Vagina (tissue), 2 donors: ENCODE data around the gene LRFN5. TPM values are rescaled to one million over a fixed set of nuclear protein-coding genes. Genes with fewer than 3 reads are reported as not detected.
A peak's percentile ranks its signal among the peaks of the same experiment; 100 is the strongest.

ENCODE experiments used
- DNase-seq, 2 donors: peaks; one replicate each; pipeline ENCODE4 v3.0.0-alpha.2; 2017; ENCODE audit errors: extremely low spot score in 2 of 2
- H3K27ac ChIP-seq: fragments of 200-600 bp; sonication (generic); one replicate; pipeline ENCODE4 v1.5.1; 2019
- H3K27me3 ChIP-seq: fragments of 200-600 bp; sonication (generic); one replicate; pipeline ENCODE4 v1.5.1; 2019
- H3K36me3 ChIP-seq, 2 donors: fragments of 200-600 bp; sonication (generic); one replicate each; pipeline ENCODE4 v1.5.1; 2017 to 2019
- H3K4me1 ChIP-seq: fragments of 200-600 bp; sonication (generic); one replicate; pipeline ENCODE4 v1.5.1; 2019
- H3K4me3 ChIP-seq, 2 donors: fragments of 200-600 bp; sonication (generic); 1 replicate in 1 of 2; 2 replicates in 1 of 2; pipeline ENCODE4 v1.5.1; 2016 to 2019
- H3K9me3 ChIP-seq: fragments of 200-600 bp; sonication (generic); one replicate; pipeline ENCODE4 v1.5.1; 2019
- POLR2A ChIP-seq, 2 donors: fragments of 450-650 bp; IDR thresholded peaks; one replicate each; pipeline ENCODE4 v1.6.1; 2017; ENCODE audit warnings: antibody characterized with exemption in 2 of 2, mild to moderate bottlenecking in 2 of 2, moderate library complexity in 2 of 2
- POLR2AphosphoS5 ChIP-seq, 2 donors: sonication (generic); formaldehyde crosslinking; IDR thresholded peaks; one replicate each; pipeline ENCODE4 v1.9.0; 2017; ENCODE audit warnings: antibody characterized with exemption in 2 of 2, mild to moderate bottlenecking in 2 of 2, low read depth in 1 of 2; ENCODE audit not compliant: insufficient read depth in 1 of 2
- intact Hi-C: fragments of 100-400 bp; cut with DNase I; formaldehyde crosslinking; loops from one replicate; pipeline ENCODE4 v1.15.1; 2023
- total RNA-seq: library from RNA; depleted of rRNA; stranded (reverse); fragments of >200 nt; gene quantifications from one replicate; pipeline ENCODE4 v1.2.3, GENCODE V29; 2016
- TF ChIP-seq, protein P1 (sequence below), 3 experiments: fragments of 450-650 bp in 2 of 3; fragments of 200-600 bp in 1 of 3; sonication (generic) in 1 of 3; IDR thresholded peaks; one replicate each; pipeline ENCODE4 v1.5.1; 2017 to 2019; ENCODE audit warnings: antibody characterized with exemption in 3 of 3, mild to moderate bottlenecking in 2 of 3, moderate library complexity in 2 of 3

Gene LRFN5
- total RNA-seq, 1 donor from 2014 or later: 197 TPM

DNA sequence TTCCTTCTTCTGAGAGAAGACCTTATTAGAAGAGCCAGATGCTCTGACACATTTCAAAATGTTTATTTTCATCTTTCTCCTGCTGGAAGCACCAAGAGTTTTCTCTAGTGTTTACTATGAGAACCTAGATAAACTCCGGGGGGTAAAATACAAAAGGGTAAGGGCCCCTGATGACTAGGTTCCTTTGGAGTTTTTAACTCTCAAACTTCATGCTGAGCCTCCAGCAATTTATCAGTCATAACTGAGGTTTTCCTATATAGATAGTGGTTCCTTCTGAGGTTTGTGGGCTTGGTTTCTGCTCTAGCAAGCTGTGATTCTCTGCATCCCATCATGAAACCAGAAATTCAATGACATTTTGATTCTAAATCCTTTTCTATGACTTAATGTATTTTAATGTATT lies 210.9 kb downstream of the LRFN5 start:
- no peaks in the 10 kb centered on the region for H3K27me3 ChIP-seq
- H3K4me3 ChIP-seq: no peak overlapping the region
- no peak overlapping the region for H3K27ac ChIP-seq
- no peaks in the 10 kb centered on the region for H3K9me3 ChIP-seq
- H3K36me3 ChIP-seq: no peaks in the 10 kb centered on the region
- no peak for DNase-seq
- no peaks in the 10 kb centered on the region for H3K4me1 ChIP-seq
- intact Hi-C loops: no loop called here
- no peak for TF ChIP-seq POLR2AphosphoS5 (IDR thresholded peaks at IDR 0.05; ENCODE audit: insufficient read depth in 1 of 2, low read depth in 1 of 2)
- no peak for TF ChIP-seq POLR2A (IDR thresholded peaks at IDR 0.05)
- TF ChIP-seq, protein P1, sequence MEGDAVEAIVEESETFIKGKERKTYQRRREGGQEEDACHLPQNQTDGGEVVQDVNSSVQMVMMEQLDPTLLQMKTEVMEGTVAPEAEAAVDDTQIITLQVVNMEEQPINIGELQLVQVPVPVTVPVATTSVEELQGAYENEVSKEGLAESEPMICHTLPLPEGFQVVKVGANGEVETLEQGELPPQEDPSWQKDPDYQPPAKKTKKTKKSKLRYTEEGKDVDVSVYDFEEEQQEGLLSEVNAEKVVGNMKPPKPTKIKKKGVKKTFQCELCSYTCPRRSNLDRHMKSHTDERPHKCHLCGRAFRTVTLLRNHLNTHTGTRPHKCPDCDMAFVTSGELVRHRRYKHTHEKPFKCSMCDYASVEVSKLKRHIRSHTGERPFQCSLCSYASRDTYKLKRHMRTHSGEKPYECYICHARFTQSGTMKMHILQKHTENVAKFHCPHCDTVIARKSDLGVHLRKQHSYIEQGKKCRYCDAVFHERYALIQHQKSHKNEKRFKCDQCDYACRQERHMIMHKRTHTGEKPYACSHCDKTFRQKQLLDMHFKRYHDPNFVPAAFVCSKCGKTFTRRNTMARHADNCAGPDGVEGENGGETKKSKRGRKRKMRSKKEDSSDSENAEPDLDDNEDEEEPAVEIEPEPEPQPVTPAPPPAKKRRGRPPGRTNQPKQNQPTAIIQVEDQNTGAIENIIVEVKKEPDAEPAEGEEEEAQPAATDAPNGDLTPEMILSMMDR (IDR thresholded peaks at IDR 0.05): no peak

DNA sequence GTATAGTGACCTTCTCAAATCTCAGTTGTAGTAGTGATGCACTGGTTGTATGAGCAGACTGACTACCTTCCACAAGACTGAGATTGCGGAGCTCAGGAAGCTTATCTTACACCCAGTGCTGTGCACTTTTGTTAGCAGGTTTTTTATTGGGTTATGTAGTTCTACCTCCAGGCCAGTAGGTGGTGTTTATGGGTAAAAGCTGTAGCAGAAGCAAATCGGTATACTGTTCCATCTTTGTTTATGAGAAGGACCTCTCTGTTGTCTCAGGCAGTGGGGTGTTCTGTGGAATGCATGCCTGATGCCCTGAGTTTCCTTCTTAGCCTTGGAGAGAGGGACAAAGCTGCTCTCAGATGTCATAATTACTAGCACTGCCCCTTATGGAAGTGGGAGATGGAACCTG lies 217.8 kb downstream of the LRFN5 start:
- TF ChIP-seq POLR2A (IDR thresholded peaks at IDR 0.05): no peak
- TF ChIP-seq, protein P1 (IDR thresholded peaks at IDR 0.05): no peak
- no peaks in the 10 kb centered on the region for H3K9me3 ChIP-seq
- no peaks in the 10 kb centered on the region for H3K36me3 ChIP-seq
- DNase-seq: no peak
- H3K4me3 ChIP-seq: no peak overlapping the region
- intact Hi-C loops: no loop called here
- H3K27ac ChIP-seq: no peak overlapping the region
- no peaks in the 10 kb centered on the region for H3K27me3 ChIP-seq
- no peaks in the 10 kb centered on the region for H3K4me1 ChIP-seq

DNA sequence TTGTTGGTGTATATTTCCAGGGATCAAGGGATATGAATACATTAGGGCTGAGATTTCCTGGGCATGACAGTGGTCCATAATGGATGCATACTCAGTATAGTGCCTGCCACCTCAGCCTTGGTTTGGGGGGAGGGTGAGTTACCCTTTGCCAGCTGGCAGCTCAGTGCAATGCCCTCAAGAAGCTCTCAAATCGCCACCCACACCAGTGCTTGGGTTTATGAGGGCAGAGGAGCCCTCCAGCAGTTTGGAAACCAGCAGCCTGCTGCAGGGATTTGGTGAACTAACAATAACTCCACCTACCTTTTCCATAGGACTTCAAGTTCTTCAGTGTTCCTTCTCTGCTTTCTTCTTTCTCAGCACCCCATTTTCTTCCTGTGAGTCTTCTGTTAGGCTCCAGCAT lies 218.9 kb downstream of the LRFN5 start:
- Histone ChIP-seq H3K27ac (no peak overlapping the region), H3K4me1 (no peaks in the 10 kb centered on the region)
- TF ChIP-seq POLR2AphosphoS5 (IDR thresholded peaks at IDR 0.05; ENCODE audit: insufficient read depth in 1 of 2, low read depth in 1 of 2): no peak
- TF ChIP-seq, protein P1 (IDR thresholded peaks at IDR 0.05): no peak

DNA sequence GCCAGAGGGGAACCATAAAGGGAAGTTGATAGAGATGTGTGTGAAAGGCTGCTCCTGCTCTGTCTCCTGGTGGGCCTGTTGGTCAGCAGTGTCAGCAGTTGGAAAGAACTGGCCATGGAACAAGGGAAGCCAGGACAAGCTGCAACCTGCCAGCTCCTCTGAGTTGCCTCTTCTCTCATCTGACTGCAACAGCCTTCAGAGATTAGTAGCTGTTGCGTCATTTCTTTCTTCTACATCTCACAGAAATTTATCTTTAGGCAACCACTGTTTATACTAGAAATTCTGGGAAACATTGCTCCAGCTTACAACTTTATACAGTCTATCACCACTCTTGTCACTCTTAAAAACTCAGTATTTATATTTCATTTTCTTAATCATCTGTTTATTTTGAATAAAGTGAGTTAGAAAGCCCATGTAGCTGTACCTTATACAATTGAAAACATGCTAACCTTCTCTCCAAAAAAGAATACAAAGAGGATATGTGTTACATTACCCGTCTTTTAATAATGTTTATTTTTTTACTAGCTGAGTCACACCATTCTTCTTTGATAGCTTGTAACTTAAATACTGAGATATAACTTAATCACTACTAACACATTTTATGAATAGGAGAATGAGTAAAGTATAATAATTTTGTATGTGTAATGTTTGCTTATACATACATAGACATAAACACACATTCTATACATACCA lies 224.2 kb downstream of the LRFN5 start:
- Histone ChIP-seq H3K4me3 (no peak overlapping the region), H3K4me1 (no peaks in the 10 kb centered on the region), H3K27ac (no peak overlapping the region), H3K27me3 (no peaks in the 10 kb centered on the region), H3K9me3 (no peaks in the 10 kb centered on the region), H3K36me3 (no peaks in the 10 kb centered on the region)
- intact Hi-C loops: no loop called here
- peak in 1 of 2 donors; percentile 85 for DNase-seq
- TF ChIP-seq POLR2A (IDR thresholded peaks at IDR 0.05) (no peak), POLR2AphosphoS5 (IDR thresholded peaks at IDR 0.05; ENCODE audit: insufficient read depth in 1 of 2, low read depth in 1 of 2) (no peak)
- TF ChIP-seq, protein P1 (IDR thresholded peaks at IDR 0.05): no peak

More for the DNA sequence above, 218.9 kb downstream of the LRFN5 start:
- no peaks in the 10 kb centered on the region for H3K27me3 ChIP-seq
- no peaks in the 10 kb centered on the region for H3K9me3 ChIP-seq
- no peak overlapping the region for H3K4me3 ChIP-seq
- DNase-seq: no peak
- intact Hi-C loops: no loop called here
- no peaks in the 10 kb centered on the region for H3K36me3 ChIP-seq

DNA sequence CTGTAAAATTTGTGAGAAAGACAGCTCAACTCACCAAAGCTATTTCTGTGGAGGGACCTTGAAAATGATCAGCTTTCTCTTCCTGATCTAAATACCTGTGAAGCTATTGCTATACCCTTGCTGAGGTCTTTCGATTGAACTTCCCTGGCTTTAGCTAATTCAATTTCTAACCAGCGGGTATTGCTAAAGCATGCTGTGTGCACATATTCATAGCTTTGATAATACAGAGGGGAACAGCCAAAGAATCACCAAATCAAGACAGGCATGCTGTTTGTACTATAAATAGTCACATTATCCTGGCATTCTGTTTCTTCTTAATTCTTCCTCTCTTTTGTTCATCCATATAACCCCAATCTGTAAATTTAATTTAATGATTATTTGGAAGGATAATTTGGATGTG lies 233.0 kb downstream of the LRFN5 start:
- no peak for DNase-seq
- H3K27ac ChIP-seq: no peak overlapping the region
- H3K9me3 ChIP-seq: no peaks in the 10 kb centered on the region
- H3K4me1 ChIP-seq: no peaks in the 10 kb centered on the region
- H3K36me3 ChIP-seq: no peaks in the 10 kb centered on the region
- no peak overlapping the region for H3K4me3 ChIP-seq
- TF ChIP-seq, protein P1 (IDR thresholded peaks at IDR 0.05): no peak
- TF ChIP-seq POLR2A (IDR thresholded peaks at IDR 0.05): no peak
- no peak for TF ChIP-seq POLR2AphosphoS5 (IDR thresholded peaks at IDR 0.05; ENCODE audit: insufficient read depth in 1 of 2, low read depth in 1 of 2)
- intact Hi-C loops: no loop called here
- H3K27me3 ChIP-seq: no peaks in the 10 kb centered on the region
